Left ventricle myocardium inferior (tissue), 1 donor: Measurements from ENCODE around the gene VCL. TPM values are rescaled to one million over a fixed set of nuclear protein-coding genes. Genes with fewer than 3 reads are reported as not detected.
A peak's percentile ranks its signal among the peaks of the same experiment; 100 is the strongest.
"Not testable (repeated sequence)": the region's sequence is repeated elsewhere in the genome, so short reads cannot be mapped to it uniquely, and the experiment has no call there.

Source experiments
- DNase-seq: peaks from one replicate; pipeline ENCODE4 v3.0.0-alpha.2; 2020
- H3K27ac ChIP-seq: fragments of 200-600 bp; replicated peaks from 2 replicates; pipeline ENCODE4 v1.8.0; 2021
- H3K27me3 ChIP-seq: fragments of 200-600 bp; 2 replicates; pipeline ENCODE4 v1.8.0; 2021; ENCODE audit warnings: low read depth
- H3K36me3 ChIP-seq: fragments of 200-600 bp; 2 replicates; pipeline ENCODE4 v1.8.0; 2021
- H3K4me1 ChIP-seq: fragments of 200-600 bp; 2 replicates; pipeline ENCODE4 v1.8.0; 2021
- H3K4me3 ChIP-seq: fragments of 200-600 bp; 2 replicates; pipeline ENCODE4 v1.8.0; 2021; ENCODE audit warnings: mild to moderate bottlenecking, moderate library complexity
- H3K9me3 ChIP-seq: fragments of 200-600 bp; replicated peaks from 2 replicates; pipeline ENCODE4 v1.8.0; 2021
- CTCF ChIP-seq: fragments of 200-600 bp; IDR thresholded peaks from 2 replicates; pipeline ENCODE4 v1.8.0; 2021; ENCODE audit warnings: antibody characterized with exemption, mild to moderate bottlenecking, borderline replicate concordance
- intact Hi-C: fragments of 100-400 bp; cut with micrococcal nuclease; formaldehyde crosslinking; loops from one replicate; pipeline ENCODE4 v1.11.0; 2022
- total RNA-seq: library from RNA; stranded (reverse); fragmentation: NEBNext Ultra II Directional; extraction: Animal tissue kit (Norgen Biotek cat#: 25700); gene quantifications from one replicate; pipeline ENCODE4 v1.2.1, GENCODE V29; 2021
- donor health status: DM: no; HTN: yes; CAD: no; lungs with severe emphysema.

VCL gene
- total RNA-seq, 1 donor from 2014 or later: 227 TPM

- no peak for TF ChIP-seq CTCF
- no peak for DNase-seq
- Histone ChIP-seq H3K4me1 (peaks cover 78% of the 10 kb centered on the region), H3K36me3 (peaks cover 5% of the 10 kb centered on the region), H3K27ac (no peak overlapping the region), H3K27me3 (no peaks in the 10 kb centered on the region), H3K4me3 (no peak overlapping the region), H3K9me3 (no peaks in the 10 kb centered on the region)
- intact Hi-C loops: no loop called here
These were observed 15.1 kb downstream of the VCL start for GRCh38 chr10:74013004-74013403.

GRCh38 chr10:74014574-74014973 is 16.7 kb downstream of the VCL start:
- H3K9me3 ChIP-seq, DNase-seq, H3K4me3 ChIP-seq, H3K27ac ChIP-seq, H3K27me3 ChIP-seq, H3K36me3 ChIP-seq, intact Hi-C loops: not testable (repeated sequence)
- peaks cover 79% of the 10 kb centered on the region for H3K4me1 ChIP-seq

GRCh38 chr10:74018241-74018640 is 20.3 kb downstream of the VCL start:
- DNase-seq: no peak
- intact Hi-C loops: no loop called here
- Histone ChIP-seq H3K27ac (no peak overlapping the region), H3K4me3 (no peak overlapping the region), H3K27me3 (no peaks in the 10 kb centered on the region), H3K9me3 (no peaks in the 10 kb centered on the region), H3K4me1 (peaks cover 79% of the 10 kb centered on the region), H3K36me3 (peaks cover 5% of the 10 kb centered on the region)
- no peak for TF ChIP-seq CTCF

- Histone ChIP-seq H3K36me3 (no peaks in the 10 kb centered on the region), H3K27ac (peak overlapping the region; percentile 34), H3K27me3 (no peaks in the 10 kb centered on the region), H3K4me1 (peaks cover 91% of the 10 kb centered on the region), H3K9me3 (no peaks in the 10 kb centered on the region), H3K4me3 (no peak overlapping the region)
- no peak for TF ChIP-seq CTCF
- intact Hi-C loops: no loop called here
- no peak for DNase-seq
These were observed 23.5 kb downstream of the VCL start for GRCh38 chr10:74021248-74022055.

GRCh38 chr10:74022926-74023629 is 25.2 kb downstream of the VCL start:
- Histone ChIP-seq H3K27ac (no peak overlapping the region), H3K4me1 (peaks cover 89% of the 10 kb centered on the region)

More at GRCh38 chr10:74022926-74023629, 25.2 kb downstream of the VCL start:
- TF ChIP-seq CTCF: no peak
- Histone ChIP-seq H3K9me3 (no peaks in the 10 kb centered on the region), H3K27me3 (no peaks in the 10 kb centered on the region), H3K36me3 (peaks cover 3% of the 10 kb centered on the region), H3K4me3 (no peak overlapping the region)
- intact Hi-C loops: no loop called here
- DNase-seq: no peak
